GM12892 (cell line): ENCODE results near the gene BUD13. TPM values are rescaled to one million over a fixed set of nuclear protein-coding genes. Genes with fewer than 3 reads are reported as not detected.
A peak's percentile ranks its signal among the peaks of the same experiment; 100 is the strongest.

Source experiments
- DNase-seq: peaks from one replicate; pipeline ENCODE4 v3.0.0; 2011; ENCODE audit not compliant: insufficient read length
- FAIRE-seq: peaks from 2 replicates; lab custom pipeline; 2011; peaks lifted over from hg19 to GRCh38; lab: Jason Lieb, UNC
- POLR2A ChIP-seq: IDR thresholded peaks from 2 replicates; pipeline ENCODE4 v1.6.1; 2011; ENCODE audit warnings: low read depth, low read length, control low read depth
- POLR2AphosphoS5 ChIP-seq: IDR thresholded peaks from 2 replicates; pipeline ENCODE4 v1.6.1; 2011; ENCODE audit warnings: low read depth, low read length, control low read depth
- TAF1 ChIP-seq: IDR thresholded peaks from 2 replicates; pipeline ENCODE4 v1.6.1; 2011; ENCODE audit warnings: low read depth, mild to moderate bottlenecking, control low read depth, low read length, borderline replicate concordance
- polyA plus RNA-seq: library from polyadenylated mRNA; unstranded; fragments of >200 nt; gene quantifications from one replicate; pipeline ENCODE4 v1.2.1, GENCODE V29; 2012; ENCODE audit warnings: missing spikeins, inconsistent platforms; ENCODE audit not compliant: missing spikeins

BUD13 gene, protein sequence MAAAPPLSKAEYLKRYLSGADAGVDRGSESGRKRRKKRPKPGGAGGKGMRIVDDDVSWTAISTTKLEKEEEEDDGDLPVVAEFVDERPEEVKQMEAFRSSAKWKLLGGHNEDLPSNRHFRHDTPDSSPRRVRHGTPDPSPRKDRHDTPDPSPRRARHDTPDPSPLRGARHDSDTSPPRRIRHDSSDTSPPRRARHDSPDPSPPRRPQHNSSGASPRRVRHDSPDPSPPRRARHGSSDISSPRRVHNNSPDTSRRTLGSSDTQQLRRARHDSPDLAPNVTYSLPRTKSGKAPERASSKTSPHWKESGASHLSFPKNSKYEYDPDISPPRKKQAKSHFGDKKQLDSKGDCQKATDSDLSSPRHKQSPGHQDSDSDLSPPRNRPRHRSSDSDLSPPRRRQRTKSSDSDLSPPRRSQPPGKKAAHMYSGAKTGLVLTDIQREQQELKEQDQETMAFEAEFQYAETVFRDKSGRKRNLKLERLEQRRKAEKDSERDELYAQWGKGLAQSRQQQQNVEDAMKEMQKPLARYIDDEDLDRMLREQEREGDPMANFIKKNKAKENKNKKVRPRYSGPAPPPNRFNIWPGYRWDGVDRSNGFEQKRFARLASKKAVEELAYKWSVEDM
- 19.8 TPM for polyA plus RNA-seq

DNA sequence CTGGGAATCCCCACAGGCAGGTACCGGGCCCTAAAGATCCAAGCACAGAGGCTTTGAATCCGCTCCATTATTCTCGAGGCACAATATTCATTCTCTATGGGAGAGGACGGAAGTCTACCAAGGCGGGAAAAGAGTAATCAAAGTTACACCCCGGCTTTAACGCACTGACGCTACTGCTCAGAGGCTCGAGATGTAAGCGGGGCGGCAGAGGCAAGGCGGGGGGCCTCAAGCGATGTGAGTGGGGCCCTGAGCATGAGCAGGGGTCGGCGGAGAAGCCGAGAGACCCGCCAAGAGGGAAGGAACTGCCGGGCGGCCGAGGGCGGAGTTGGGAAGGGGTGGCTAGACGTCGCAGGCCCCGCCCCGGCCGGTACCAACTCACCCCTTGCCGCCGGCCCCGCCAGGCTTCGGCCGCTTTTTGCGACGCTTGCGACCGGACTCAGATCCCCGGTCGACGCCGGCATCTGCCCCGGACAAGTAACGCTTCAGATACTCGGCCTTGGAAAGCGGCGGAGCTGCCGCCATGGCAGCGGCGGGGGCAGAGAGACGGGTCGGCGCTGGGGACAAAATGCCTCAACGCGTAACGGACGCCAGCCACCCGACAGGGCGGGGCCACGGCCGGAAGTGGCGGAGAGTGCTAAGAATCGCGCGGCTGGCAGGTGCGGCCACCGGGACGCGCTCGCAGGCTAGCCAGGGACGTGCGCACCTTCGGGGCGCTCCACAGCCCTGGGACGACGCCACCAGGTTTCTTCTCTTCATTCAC lies at the start of gene BUD13:
Gene BUD13 (minus strand): TSS at position 545 of the 760 bp plus-strand sequence. CDS start 23 bp downstream, at position 522.
- DNase-seq, result peak; percentile 89
- TF ChIP-seq POLR2A (peak; percentile 95), POLR2AphosphoS5 (peak; percentile 85), TAF1 (peak; percentile 81)
- FAIRE-seq, result peak; percentile 100

DNA sequence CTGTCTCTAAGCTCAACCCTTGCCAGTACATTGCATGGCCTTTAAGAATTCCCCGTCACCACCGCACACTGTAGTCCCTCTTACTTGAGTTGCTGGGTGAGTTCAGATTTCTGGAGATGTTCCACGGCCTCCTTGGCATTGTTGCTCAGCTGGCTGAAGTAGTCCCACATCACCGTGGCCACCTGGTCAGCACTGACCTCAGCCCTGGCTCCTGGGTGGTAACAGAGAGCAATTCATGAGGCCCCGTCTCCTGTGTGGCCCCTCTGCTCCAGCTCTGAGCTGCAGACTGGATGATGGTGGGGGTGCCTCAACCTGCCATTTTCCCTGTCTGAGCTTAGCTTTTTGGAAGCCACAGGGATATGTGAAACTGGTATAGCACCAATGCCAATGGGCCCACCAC lies 49.8 kb upstream of the BUD13 start:
- no peak for DNase-seq
- no peak for FAIRE-seq
- TF ChIP-seq POLR2A (no peak), TAF1 (no peak), POLR2AphosphoS5 (no peak)

DNA sequence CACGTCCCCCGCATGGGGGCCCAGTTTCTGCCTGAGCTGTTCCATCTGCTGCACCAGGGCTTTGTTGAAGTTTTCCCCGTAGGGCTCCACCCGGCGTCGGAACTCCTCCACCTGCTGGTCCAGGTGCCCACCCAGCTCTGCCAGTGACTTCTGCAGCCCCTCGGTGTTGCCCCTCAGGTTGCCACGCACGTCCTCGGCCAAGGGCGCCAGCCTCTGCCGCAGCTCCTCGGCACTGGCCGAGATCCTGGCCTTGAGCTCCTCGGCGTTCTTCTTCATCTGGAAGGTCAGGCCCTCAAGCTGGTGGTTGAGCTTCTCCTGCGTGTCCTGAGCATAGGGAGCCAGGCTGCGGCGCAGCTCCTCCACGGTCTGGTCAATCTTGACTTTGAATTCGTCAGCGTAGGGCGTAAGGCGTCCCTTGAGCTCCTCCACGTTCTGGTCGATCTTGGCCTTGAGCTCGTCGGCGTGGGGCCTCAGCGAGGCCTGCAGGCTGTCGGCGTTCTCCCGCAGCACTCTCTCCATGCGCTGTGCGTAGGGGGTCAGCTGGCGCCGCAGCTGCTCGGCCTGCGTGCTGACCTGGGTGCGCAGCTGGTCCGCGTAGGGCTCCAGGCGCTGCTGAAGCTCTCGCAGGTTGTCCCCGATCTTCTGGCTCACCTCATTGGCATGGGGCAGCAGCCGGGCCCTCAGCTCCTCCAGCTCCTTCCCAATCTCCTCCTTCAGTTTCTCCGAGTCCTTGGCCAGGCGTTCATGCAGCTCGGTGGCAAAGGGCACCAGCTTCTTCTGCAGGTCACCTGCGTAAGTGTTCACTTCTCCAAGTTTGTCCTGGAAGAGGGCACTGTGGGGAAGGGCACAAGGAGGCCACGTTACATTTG lies 48.5 kb upstream of the BUD13 start:
- no peak for FAIRE-seq
- TF ChIP-seq POLR2AphosphoS5 (no peak), TAF1 (no peak), POLR2A (no peak)
- DNase-seq, result no peak

DNA sequence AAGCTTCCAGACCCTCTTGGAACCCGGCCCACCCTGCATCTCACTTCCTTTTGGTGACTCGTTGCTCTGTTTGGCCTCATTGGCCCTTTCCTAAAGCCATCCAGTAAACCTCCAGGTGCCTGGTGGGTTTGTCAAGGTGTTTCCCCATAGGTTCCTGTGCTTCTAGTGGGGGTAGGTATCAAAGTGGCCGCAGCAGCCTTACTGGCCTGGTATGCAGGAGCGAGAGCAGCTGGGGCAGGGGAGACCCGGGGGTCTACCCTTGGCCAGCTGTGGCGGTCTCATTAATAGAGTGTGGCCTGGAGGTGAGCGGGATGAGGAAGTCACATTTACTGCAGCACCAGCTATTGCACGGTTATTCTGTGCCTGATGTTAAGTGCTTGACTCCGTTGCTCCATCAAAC lies 46.3 kb upstream of the BUD13 start:
- TF ChIP-seq TAF1 (no peak), POLR2A (no peak), POLR2AphosphoS5 (no peak)
- FAIRE-seq (no peak), DNase-seq (no peak)

DNA sequence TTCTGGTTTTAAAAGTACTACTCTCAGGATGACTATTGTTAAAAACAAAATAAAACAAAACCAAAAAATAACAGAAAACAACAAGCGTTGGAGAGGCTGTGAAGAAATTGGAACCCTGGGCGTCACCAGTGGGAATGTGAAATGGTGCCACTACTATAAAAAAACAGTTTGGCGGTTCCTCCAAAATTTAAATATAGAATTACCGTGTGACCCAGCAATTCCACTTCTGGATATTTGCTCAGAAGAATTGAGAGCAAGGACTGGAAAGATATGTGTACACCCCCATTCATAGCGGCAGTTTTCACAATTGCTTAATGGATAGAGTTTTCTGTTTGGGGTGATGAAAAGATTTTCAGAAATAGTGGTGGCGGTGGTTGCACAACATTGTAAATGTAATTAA lies 41.7 kb upstream of the BUD13 start:
- TF ChIP-seq TAF1 (no peak), POLR2AphosphoS5 (no peak), POLR2A (no peak)
- FAIRE-seq, result no peak
- DNase-seq, result no peak

DNA sequence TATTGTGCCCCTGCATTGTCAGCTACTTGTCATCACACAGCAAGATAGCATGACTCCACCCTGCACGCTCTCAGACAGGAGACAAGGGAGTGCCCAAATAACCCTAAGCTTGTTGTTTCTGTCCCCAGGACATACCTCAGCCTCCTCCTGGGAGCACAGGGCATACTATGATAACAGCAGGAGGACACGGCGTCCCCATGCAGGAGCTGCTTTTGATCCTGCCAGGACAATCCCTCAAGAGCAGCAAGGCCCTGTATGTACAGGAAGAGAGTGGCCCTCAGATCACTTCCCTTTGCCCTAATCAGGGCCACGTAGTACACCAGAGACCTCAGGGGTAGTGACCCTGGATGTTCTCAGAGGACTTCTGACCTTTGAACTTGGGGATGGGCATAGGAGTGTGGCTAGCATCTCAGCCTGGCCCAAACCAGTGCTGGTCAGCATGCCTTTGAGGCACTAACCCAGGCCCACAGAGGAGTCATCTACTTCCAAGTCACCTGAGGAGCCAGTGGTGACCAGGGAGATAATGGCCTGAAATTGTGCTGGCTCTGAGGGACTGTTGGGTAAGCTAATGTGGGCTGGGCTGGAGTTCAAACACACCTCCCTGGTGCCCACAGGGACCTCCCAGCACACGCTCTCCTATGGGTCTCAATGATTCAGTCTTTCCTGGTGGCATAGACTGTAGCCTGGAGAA lies 41.1 kb upstream of the BUD13 start:
- no peak for TF ChIP-seq POLR2AphosphoS5
- TF ChIP-seq POLR2A, result no peak
- TF ChIP-seq TAF1, result no peak
- DNase-seq, result no peak
- FAIRE-seq, result no peak

DNA sequence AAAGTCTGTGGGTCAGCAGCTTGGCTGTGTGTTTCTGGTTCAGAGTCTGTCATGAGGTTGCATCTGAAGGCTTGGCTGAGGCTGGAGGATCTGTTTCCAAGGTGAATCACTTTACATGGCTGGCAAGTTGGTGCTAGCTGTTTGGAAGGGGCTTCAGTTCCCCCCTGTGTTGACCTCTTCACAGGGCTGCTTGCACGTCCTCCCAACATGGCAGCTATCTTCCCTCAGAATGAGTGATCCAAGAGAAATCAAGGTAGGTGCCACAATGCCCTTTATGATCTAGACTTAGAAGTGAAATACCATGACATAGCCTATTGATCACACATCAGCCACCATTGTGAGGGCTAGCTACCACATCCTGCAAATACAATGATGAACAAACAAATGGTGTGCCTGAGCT lies 40.4 kb upstream of the BUD13 start:
- peak; percentile 67 for FAIRE-seq
- DNase-seq, result no peak
- TF ChIP-seq TAF1 (no peak), POLR2AphosphoS5 (no peak), POLR2A (no peak)

DNA sequence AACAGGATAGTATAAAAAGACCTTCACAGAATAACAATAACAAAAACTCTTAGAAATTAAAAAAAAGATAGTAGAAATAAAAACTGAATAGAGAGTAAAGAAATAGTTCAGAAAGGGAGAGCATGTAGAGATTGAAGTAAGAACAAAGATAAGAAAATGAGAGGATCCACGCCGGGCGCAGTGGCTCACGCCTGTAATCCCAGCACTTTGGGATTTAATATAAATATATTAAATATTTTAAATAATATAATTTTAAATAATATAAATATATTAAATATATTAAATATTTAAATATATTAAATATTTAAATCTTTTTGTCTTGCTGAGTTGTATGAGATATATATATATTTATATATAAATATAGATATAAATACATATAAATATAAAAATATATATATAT lies 39.3 kb upstream of the BUD13 start:
- FAIRE-seq (no peak), DNase-seq (no peak)
- TF ChIP-seq POLR2AphosphoS5 (no peak), POLR2A (no peak), TAF1 (no peak)

DNA sequence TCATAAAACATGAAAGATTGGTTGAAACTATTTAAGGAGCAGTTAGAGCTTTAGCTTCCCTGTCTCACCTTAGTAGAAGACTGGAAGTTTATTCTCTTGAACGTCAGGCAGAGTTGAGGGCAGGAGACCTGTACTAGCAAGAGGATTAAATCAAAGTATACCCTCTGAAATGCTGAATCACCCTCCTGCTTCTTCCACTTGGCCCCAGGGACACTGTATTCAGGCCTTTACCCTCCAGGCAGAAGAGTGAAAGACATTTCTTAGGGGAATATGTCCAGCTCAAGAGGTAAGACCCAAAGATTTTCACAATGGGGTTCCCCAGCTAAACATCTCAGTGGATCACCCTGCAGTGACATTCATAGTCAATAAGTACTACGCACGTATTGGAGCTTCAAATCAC lies 38.4 kb upstream of the BUD13 start:
- FAIRE-seq (peak; percentile 9), DNase-seq (no peak)
- TF ChIP-seq TAF1 (no peak), POLR2A (no peak), POLR2AphosphoS5 (no peak)

DNA sequence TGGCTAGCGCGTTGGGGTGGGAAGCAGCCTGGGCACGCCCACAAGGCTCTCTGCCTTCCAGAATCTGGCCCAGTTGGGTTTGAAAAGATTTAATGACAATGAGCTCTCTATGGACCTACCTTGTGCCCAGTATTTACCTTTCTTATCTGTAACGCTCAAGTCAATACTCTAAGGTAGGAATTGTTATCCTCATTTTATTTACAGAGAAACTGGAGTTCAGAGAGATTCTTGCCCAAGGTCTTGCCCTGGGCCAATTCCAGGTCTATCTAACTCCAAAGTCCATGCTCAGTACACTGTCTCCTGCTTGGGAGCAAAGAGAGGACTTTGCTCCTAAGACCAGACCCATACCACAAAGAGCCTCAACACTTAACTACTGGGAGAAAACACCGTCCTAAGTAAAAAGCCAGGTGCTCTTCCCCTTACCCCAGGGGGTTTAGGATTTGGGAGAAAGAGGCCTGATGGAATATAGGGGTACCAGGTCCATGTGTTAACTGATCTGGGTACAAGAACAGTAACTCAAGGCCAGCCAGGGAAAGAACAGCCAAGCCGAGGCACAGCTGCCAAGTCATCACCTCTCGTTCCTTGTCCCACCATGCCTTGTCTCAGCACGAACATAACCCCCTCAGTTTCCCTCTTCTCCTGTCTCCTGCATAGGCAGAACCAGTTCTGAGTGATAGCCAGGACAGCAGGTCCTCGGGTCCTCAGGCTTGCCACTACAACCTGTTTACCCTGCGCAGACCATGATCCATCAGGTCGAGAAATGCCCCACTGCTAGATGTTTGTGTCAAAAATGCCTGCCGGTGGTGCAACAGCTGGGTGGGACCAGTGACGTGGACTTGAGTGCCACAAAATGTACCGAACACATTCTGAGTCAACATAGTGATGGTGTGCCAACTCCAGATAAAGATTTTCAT lies 35.7 kb upstream of the BUD13 start:
- FAIRE-seq (no peak), DNase-seq (no peak)

More for the DNA sequence above, 35.7 kb upstream of the BUD13 start:
- TF ChIP-seq POLR2AphosphoS5 (no peak), POLR2A (no peak), TAF1 (no peak)
